HepG2 (cell line): Measurements from ENCODE around the gene SOCS1. TPM values are rescaled to one million over a fixed set of nuclear protein-coding genes. Genes with fewer than 3 reads are reported as not detected.

Source experiments
- ATF7-NPFF ChIP-seq: sonication (generic); formaldehyde crosslinking; IDR thresholded peaks from 2 replicates; pipeline ENCODE4 v1.8.1; 2023; ENCODE audit warnings: mild to moderate bottlenecking, low read depth, missing genetic modification reagents, moderate library complexity
- CAMTA2 ChIP-seq: sonication (generic); formaldehyde crosslinking; IDR thresholded peaks from 2 replicates; pipeline ENCODE4 v1.4.0; 2020; ENCODE audit warnings: mild to moderate bottlenecking, missing genetic modification reagents, borderline replicate concordance
- KDM1A ChIP-seq: IDR thresholded peaks from 2 replicates; pipeline ENCODE4 v1.6.1; 2016; ENCODE audit warnings: missing compliant biosample characterization
- KLF9 ChIP-seq: IDR thresholded peaks from 2 replicates; pipeline ENCODE4 v1.6.1; 2016; ENCODE audit warnings: low read depth
- MIER3 ChIP-seq: IDR thresholded peaks from 2 replicates; pipeline ENCODE4 v1.6.1; 2016; ENCODE audit warnings: missing compliant biosample characterization, borderline replicate concordance
- MTA3 ChIP-seq: sonication (generic); formaldehyde crosslinking; IDR thresholded peaks from 2 replicates; pipeline ENCODE4 v1.4.0; 2020; ENCODE audit warnings: missing genetic modification reagents
- MYNN ChIP-seq: sonication (generic); formaldehyde crosslinking; IDR thresholded peaks from 2 replicates; pipeline ENCODE4 v1.4.0; 2020; ENCODE audit warnings: mild to moderate bottlenecking, low read depth, missing genetic modification reagents
- NFKBIZ ChIP-seq: IDR thresholded peaks from 2 replicates; pipeline ENCODE4 v1.6.1; 2018; ENCODE audit warnings: missing genetic modification reagents, missing compliant biosample characterization
- NFYB ChIP-seq: sonication (generic); formaldehyde crosslinking; IDR thresholded peaks from 2 replicates; pipeline ENCODE4 v1.4.0; 2020; ENCODE audit warnings: missing genetic modification reagents
- PREB ChIP-seq: sonication (generic); formaldehyde crosslinking; IDR thresholded peaks from 2 replicates; pipeline ENCODE4 v1.4.0; 2020; ENCODE audit warnings: missing genetic modification reagents
- SIN3A ChIP-seq: IDR thresholded peaks from 2 replicates; pipeline ENCODE4 v1.6.1; 2011; ENCODE audit warnings: low read depth, mild to moderate bottlenecking, control low read depth, low read length, borderline replicate concordance
- SMAD9 ChIP-seq: sonication (generic); formaldehyde crosslinking; IDR thresholded peaks from 2 replicates; pipeline ENCODE4 v1.5.1; 2020; ENCODE audit warnings: mild to moderate bottlenecking, missing genetic modification reagents
- SNAPC2 ChIP-seq: sonication (generic); formaldehyde crosslinking; IDR thresholded peaks from 2 replicates; pipeline ENCODE4 v1.8.1; 2022; ENCODE audit warnings: mild to moderate bottlenecking, missing genetic modification reagents
- SRSF9 ChIP-seq: fragments of 200-400 bp; formaldehyde crosslinking; IDR thresholded peaks from 2 replicates; pipeline ENCODE4 v1.6.1; 2018; ENCODE audit warnings: borderline replicate concordance, mild to moderate bottlenecking, low read depth, low read length; ENCODE audit not compliant: insufficient read depth, poor library complexity, severe bottlenecking
- XRCC5 ChIP-seq: fragments of 200-400 bp; formaldehyde crosslinking; optimal IDR thresholded peaks from 2 replicates; pipeline ENCODE3; 2017; ENCODE audit warnings: mild to moderate bottlenecking, low read length
- ZBTB8A ChIP-seq: sonication (generic); formaldehyde crosslinking; IDR thresholded peaks from 2 replicates; pipeline ENCODE4 v1.4.0; 2020; ENCODE audit warnings: mild to moderate bottlenecking, low read depth, missing genetic modification reagents, borderline replicate concordance
- ZFP82 ChIP-seq: sonication (generic); formaldehyde crosslinking; IDR thresholded peaks from 2 replicates; pipeline ENCODE4 v1.5.1; 2020; ENCODE audit warnings: mild to moderate bottlenecking, missing genetic modification reagents, borderline replicate concordance
- ZFX ChIP-seq: sonication (generic); formaldehyde crosslinking; IDR thresholded peaks from 2 replicates; pipeline ENCODE4 v1.4.0; 2020; ENCODE audit warnings: mild to moderate bottlenecking, low read depth, missing genetic modification reagents, moderate library complexity
- ZNF180 ChIP-seq: sonication (generic); formaldehyde crosslinking; IDR thresholded peaks from 2 replicates; pipeline ENCODE4 v1.4.0; 2020; ENCODE audit warnings: low read depth, missing genetic modification reagents, borderline replicate concordance
- ZNF225 ChIP-seq: sonication (generic); formaldehyde crosslinking; IDR thresholded peaks from 2 replicates; pipeline ENCODE4 v1.4.0; 2020; ENCODE audit warnings: mild to moderate bottlenecking, missing genetic modification reagents
- ZNF570 ChIP-seq: sonication (generic); formaldehyde crosslinking; IDR thresholded peaks from 2 replicates; pipeline ENCODE4 v1.4.0; 2020; ENCODE audit warnings: mild to moderate bottlenecking, missing genetic modification reagents, borderline replicate concordance
- ZNF614 ChIP-seq: IDR thresholded peaks from 2 replicates; pipeline ENCODE4 v1.6.1; 2018; ENCODE audit warnings: missing biosample characterization, missing genetic modification reagents, inconsistent platforms, borderline replicate concordance
- ZNF746 ChIP-seq: sonication (generic); formaldehyde crosslinking; IDR thresholded peaks from 2 replicates; pipeline ENCODE4 v1.8.0; 2022; ENCODE audit warnings: mild to moderate bottlenecking, missing genetic modification reagents
- ZNF773 ChIP-seq: sonication (generic); formaldehyde crosslinking; IDR thresholded peaks from 2 replicates; pipeline ENCODE4 v1.4.0; 2020; ENCODE audit warnings: missing genetic modification reagents, borderline replicate concordance
- polyA plus RNA-seq, 8 experiments: library from polyadenylated mRNA; depleted of rRNA in 3 of 8; stranded (reverse) in 7 of 8; unstranded in 1 of 8; fragments of >200 nt; fragmentation: Illumina TruSeq in 4 of 8; extraction: Trizol in 4 of 8; gene quantifications; 2 replicates each; pipeline versions ENCODE4 v1.2.1 to v1.2.3, GENCODE V29; 2011 to 2016; ENCODE audit warnings: low read depth in 4 of 8, missing spikeins in 1 of 8, mixed read lengths in 1 of 8; ENCODE audit not compliant: insufficient read depth in 1 of 8
- total RNA-seq, 5 experiments: library from RNA; depleted of rRNA; stranded (reverse); fragments of >200 nt; fragmentation: Illumina TruSeq; extraction: Trizol; gene quantifications; 2 replicates each; pipeline ENCODE4 v1.2.3, GENCODE V29; 2016; ENCODE audit warnings: low read depth in 1 of 5
- TF ChIP-seq, protein P1 (sequence below): sonication (generic); formaldehyde crosslinking; IDR thresholded peaks from 2 replicates; pipeline ENCODE4 v1.5.0; 2020; ENCODE audit warnings: missing genetic modification reagents
- TF ChIP-seq, protein P2 (sequence below): IDR thresholded peaks from 2 replicates; pipeline ENCODE4 v1.6.1; 2016; ENCODE audit warnings: missing biosample characterization, missing genetic modification reagents, low read depth

SOCS1 gene
- total and polyA plus RNA-seq, 2 of the 13 experiments (the other 11 are each of a cell fraction or from before 2014, with no cell fraction given) = 5.3 to 6.3 TPM

- TF ChIP-seq NFYB (CRISPR knock-in tag) (no peak), ZBTB8A (CRISPR knock-in tag) (peak; percentile 81; the same call in 1 of the 2 replicates), ATF7-NPFF (CRISPR knock-in tag) (peak; percentile 60; the same call in 1 of the 2 replicates), SNAPC2 (CRISPR knock-in tag) (peak; percentile 75; the same call in 1 of the 2 replicates), MTA3 (CRISPR knock-in tag) (no peak), ZNF570 (CRISPR knock-in tag) (no peak), CAMTA2 (no peak), ZNF773 (CRISPR knock-in tag) (0 out of 2 replicates have a peak, but pooled peaks have one; percentile 4), SIN3A (no peak), NFKBIZ (peak; percentile 76), SMAD9 (no peak), SRSF9 (no peak), PREB (CRISPR knock-in tag) (no peak), MYNN (CRISPR knock-in tag) (no peak), XRCC5 (no peak), ZFP82 (CRISPR knock-in tag) (no peak), ZFX (CRISPR knock-in tag) (peak; percentile 47; the same call in 1 of the 2 replicates), ZNF225 (0 out of 2 replicates have a peak, but pooled peaks have one; percentile 38), MIER3 (CRISPR knock-in tag) (no peak), ZNF180 (CRISPR knock-in tag) (no peak), KDM1A (CRISPR knock-in tag) (0 out of 2 replicates have a peak, but pooled peaks have one; percentile 5), ZNF614 (0 out of 2 replicates have a peak, but pooled peaks have one; percentile 3), ZNF746 (CRISPR knock-in tag) (peak; percentile 45; the same call in 1 of the 2 replicates), KLF9 (no peak)
- TF ChIP-seq, protein P1, sequence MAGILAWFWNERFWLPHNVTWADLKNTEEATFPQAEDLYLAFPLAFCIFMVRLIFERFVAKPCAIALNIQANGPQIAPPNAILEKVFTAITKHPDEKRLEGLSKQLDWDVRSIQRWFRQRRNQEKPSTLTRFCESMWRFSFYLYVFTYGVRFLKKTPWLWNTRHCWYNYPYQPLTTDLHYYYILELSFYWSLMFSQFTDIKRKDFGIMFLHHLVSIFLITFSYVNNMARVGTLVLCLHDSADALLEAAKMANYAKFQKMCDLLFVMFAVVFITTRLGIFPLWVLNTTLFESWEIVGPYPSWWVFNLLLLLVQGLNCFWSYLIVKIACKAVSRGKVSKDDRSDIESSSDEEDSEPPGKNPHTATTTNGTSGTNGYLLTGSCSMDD (CRISPR knock-in tag) = no peak
- TF ChIP-seq, protein P2, sequence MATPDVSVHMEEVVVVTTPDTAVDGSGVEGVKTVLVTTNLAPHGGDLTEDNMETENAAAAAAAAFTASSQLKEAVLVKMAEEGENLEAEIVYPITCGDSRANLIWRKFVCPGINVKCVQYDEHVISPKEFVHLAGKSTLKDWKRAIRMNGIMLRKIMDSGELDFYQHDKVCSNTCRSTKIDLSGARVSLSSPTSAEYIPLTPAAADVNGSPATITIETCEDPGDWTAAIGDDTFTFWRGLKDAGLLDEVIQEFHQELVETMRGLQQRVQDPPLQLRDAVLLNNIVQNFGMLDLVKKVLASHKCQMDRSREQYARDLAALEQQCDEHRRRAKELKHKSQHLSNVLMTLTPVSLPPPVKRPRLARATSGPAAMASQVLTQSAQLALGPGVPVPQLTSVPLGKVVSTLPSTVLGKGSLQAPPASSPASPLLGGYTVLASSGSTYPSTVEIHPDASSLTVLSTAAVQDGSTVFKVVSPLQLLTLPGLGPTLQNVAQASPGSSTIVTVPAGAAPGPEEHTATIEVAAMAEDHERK (CRISPR knock-in tag) = no peak
Observed at GRCh38 chr16:11278681-11279628, 23.0 kb upstream of the SOCS1 start (continued).
